T47D (cell line): ENCODE results near the gene SLC9A5.

ENCODE experiments used
- DNase-seq, 2 experiments: peaks; one replicate each; pipeline versions ENCODE4 v3.0.0 to v3.0.0-alpha.2; 2011 to 2012; ENCODE audit warnings: low read depth in 1 of 2, low spot score in 1 of 2
- JUND ChIP-seq: IDR thresholded peaks from 2 replicates; pipeline ENCODE4 v1.6.1; 2012; ENCODE audit warnings: low read depth
- in situ Hi-C: cut with HindIII; loops from 2 replicates; pipeline ENCODE4 v1.10.0; 2016; ENCODE audit warnings: low sequenced_read_pairs, low pct_unique_long_range_greater_than_20kb

SLC9A5 gene

DNA sequence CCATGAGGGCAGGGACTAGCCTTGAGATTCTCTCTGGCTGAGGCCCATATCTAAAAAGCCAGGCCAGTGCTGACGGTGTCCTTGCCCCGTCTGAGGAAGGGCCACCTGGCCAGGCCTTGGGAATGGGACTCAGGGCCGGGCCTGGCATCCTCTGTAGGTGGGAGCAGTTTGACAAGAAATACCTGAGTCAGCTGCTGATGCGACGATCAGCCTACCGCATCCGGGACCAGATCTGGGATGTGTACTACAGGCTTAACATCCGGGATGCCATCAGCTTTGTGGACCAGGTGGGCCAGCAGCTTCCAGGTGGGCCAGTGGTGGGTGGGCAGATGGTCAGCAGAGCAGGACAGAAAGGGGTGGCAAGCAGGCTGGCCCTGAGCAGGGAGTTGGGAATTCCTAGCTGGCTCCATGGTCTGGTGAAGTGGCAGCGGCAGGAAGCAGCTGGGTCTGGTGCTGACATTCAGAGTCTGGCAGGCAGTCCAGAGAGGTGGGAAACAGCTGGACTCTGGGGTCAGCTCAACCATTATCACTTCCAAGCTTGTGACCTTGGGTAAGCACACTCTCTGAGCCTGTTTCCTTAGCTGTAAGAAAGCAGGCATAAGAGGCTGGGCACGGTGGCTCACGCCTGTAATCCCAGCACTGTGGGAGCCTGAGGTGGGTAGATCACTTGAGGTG lies 9.5 kb downstream of the SLC9A5 start:
- in situ Hi-C loops = no loop called here
- TF ChIP-seq JUND = no peak
- DNase-seq = no peak

DNA sequence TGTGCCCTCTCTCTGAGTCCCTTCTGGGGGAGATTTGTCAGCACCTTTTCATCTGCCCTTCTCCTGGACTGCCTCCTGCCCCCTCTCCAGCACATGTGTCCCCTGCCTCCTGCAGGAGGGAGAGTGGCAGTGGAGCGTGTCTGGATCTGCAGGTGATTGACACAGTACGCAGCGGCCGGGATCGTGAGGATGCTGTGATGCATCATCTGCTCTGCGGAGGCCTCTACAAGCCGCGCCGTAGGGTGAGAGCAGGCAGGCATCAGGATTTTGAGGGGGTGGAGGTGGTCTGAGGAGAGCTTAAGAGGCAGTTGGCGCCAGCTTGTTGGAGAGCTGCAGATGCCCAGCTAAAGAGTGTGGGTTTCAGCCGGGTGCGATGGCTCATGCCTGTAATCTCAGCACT lies 10.9 kb downstream of the SLC9A5 start:
- in situ Hi-C loops = no loop called here
- no peak for DNase-seq
- TF ChIP-seq JUND = no peak

DNA sequence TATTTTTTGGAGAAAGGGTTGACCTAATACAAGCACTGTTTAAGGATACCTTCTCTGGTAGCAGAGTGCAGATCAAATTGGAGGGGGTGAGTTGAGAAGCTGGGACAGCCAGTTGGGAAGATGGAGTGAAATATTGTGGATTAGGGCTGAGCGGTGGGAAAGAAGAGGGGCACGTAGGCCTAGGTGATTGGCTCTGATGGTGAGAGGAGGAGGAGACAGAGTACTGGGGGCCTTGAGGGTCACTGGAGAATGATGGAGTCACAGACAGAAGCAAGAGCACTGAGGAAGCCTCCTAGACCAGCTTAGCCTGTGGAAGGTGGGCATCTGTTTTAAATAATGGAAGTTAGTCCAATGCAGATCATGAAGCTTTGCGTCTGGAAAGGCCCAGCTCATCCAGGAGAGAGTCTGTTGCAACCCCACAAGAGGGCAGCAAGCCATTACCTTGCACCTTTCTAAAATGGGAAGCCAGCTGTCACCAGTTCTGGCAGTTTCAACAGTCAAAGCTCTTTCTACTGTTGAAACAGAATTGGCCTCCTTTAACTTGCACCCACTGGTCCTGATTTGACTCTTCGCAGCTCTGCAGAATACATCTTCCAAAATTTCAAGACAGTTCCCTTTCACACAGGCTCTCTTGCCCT lies 11.8 kb downstream of the SLC9A5 start:
- peak; percentile 50 to 76 for DNase-seq
- TF ChIP-seq JUND = no peak
- in situ Hi-C loops = no loop called here

DNA sequence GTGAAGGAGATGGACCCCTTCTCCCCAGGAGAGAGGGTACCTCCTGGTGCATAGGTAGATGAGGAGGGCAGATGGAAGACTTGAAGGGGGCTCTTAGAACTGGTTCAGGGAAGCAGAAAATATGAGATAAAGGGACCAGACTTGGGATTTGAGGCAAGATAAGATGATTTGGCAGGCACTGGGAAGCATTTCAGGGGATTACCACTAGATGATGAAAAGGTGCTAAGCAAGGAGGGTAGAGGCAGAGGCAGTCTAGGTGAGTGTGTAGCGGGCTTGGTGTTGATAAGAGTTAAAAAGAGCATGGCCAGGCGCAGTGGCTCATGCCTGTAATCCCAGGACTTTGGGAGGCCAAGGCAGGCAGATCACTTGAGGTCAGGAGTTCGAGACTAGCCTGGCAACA lies 14.4 kb downstream of the SLC9A5 start:
- in situ Hi-C loops = no loop called here
- TF ChIP-seq JUND = no peak
- no peak for DNase-seq

DNA sequence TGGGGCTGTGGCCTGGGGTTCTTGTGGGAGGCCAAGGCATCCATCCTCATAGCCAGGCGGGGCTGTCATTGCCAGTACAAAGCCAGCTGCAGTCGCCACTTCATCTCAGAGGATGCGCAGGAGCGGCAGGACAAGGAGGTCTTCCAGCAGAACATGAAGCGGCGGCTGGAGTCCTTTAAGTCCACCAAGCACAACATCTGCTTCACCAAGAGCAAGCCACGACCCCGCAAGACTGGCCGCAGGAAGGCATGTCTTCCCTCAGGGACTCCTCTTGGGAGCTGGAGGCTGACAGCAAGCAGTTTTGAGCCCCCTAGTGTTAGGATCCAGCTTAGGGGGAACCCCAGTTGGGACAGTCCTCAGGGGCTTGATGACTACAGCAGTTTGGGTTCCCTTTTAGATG lies 15.5 kb downstream of the SLC9A5 start:
- in situ Hi-C loops = no loop called here
- no peak for TF ChIP-seq JUND
- no peak for DNase-seq

DNA sequence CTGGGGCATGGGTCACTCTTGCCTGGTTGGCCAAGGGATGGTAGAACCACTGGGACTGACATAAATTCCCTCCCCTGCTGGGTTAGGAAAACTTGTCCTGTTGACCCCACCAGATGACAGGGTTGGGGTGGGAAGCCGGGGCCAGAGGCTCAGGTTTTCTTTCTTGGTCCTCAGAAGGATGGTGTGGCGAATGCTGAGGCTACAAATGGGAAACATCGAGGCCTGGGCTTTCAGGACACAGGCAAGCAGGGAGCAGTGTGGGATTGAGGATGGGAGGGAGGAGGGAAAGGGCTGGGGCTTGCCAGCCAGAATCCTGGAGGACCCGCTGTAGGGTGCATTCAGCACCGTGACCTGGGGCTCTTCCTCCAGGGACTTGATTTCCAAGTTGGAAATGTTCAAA lies 16.1 kb downstream of the SLC9A5 start:
- TF ChIP-seq JUND = no peak
- in situ Hi-C loops = no loop called here
- no peak for DNase-seq

DNA sequence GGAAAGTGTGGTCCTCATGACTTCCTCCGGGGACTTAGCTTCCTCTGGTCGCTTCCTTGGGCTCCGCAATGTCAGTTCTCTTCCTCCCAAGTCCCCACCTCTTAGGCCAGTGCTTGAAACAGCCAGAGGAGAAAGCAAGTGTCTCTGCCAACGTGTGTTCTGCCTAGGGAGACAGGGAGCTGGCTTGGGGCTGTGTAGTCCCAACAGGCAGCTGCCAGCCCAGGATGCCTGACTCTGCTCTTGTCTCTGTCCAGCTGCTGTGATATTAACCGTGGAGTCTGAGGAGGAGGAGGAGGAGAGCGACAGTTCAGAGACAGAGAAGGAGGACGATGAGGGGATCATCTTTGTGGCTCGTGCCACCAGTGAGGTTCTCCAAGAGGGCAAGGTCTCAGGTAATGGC lies 17.1 kb downstream of the SLC9A5 start:
- in situ Hi-C loops = no loop called here
- TF ChIP-seq JUND = no peak
- DNase-seq = no peak

DNA sequence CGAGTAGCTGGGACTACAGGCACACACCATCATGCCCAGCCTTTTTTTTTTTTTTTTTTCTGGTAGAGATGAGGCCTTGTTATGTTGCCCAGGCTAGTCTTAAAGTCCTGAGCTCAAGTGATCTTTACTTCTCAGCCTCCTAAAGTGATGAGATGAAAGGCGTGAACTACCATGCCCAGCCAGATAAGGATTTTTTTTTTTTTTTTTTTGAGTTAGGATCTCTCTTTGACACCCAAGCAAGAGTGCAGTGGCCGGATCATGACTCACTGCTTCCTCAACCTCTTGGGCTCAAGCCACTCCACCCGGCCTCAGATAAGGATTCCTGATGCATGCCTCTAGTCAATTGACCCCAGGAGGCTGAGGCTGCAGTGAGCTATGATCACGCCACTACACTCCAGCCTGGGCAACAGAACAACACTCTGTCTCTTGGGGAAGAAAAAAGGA lies 19.4 kb downstream of the SLC9A5 start:
- no peak for DNase-seq
- no peak for TF ChIP-seq JUND
- in situ Hi-C loops = no loop called here

DNA sequence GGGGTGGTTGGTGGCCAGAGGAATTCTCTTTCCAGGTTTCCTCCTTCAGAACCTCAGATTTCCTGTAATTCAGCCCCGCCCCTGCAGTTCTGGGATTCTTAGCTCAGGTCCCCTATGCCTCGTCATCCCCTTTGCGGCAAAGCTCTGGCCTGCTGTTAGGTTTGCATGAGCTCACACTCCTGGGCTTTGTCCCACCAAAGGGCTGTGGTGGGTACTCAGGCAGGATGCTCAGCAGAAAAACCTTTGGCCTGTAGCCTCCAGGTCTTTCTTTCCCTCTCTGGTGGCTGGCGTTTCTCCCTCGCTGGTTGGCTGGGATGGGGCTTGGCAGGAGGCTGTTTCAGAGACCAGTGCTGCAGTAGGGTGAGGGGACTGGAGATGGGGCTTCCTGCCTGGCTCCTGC lies 21.0 kb downstream of the SLC9A5 start:
- DNase-seq = no peak
- in situ Hi-C loops = no loop called here
- TF ChIP-seq JUND = no peak

DNA sequence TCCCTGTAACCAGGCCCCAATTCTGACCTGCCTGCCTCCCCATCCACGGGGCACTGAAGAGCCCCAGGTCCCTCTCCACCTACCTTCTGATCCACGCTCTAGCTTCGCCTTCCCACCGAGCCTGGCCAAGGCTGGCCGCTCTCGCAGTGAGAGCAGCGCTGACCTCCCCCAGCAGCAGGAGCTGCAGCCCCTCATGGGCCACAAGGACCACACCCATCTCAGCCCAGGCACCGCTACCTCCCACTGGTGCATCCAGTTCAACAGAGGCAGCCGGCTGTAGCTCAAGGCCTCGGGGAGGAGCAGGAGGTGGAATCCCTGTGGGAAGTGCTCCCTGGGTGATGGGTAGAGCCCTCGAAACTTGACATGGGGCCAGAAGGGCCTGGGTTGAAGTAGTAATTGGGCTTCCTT lies 22.2 kb downstream of the SLC9A5 start:
- DNase-seq = no peak
- in situ Hi-C loops = no loop called here
- TF ChIP-seq JUND = no peak

DNA sequence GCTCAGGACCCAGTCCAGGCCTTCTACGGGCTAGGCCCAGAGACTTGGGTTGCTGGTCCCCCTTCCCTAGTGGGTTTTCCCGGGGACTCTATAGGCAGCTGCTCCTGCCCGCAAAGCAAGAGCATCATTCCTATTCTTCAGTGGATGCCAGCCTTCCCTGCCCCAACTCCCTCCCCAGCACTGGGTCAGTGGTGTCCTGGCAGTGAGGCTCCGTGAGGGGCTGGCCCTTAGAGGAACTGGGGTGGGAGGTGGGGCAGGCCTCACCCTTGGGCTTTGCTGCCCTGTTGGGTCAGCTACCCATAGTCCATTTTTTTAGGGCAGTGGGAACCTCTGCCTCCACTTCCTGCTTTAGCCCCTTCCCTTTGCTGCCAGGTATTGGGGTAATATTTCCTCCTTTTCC lies 22.7 kb downstream of the SLC9A5 start:
- TF ChIP-seq JUND = no peak
- in situ Hi-C loops = no loop called here
- no peak for DNase-seq

DNA sequence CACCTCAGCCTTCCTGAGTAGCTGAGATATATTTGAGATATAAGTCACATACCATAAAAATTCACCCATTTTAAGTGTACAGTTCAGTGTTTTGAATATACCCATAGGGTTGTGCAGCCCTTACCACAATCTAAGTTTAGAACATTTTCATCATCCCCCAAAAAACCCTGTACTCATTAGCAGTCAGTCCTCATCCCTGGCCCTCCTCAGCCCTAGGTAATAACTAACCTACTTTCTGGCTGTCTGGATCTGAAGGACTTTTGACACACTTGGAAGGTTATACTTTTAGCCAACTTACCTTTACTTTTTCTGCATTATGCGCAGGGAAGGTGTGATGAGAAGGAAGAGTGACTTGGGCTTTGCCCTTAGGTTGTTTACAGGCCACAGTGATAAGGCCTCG lies 26.5 kb downstream of the SLC9A5 start:
- no peak for TF ChIP-seq JUND
- DNase-seq = no peak
- in situ Hi-C loops = no loop called here

DNA sequence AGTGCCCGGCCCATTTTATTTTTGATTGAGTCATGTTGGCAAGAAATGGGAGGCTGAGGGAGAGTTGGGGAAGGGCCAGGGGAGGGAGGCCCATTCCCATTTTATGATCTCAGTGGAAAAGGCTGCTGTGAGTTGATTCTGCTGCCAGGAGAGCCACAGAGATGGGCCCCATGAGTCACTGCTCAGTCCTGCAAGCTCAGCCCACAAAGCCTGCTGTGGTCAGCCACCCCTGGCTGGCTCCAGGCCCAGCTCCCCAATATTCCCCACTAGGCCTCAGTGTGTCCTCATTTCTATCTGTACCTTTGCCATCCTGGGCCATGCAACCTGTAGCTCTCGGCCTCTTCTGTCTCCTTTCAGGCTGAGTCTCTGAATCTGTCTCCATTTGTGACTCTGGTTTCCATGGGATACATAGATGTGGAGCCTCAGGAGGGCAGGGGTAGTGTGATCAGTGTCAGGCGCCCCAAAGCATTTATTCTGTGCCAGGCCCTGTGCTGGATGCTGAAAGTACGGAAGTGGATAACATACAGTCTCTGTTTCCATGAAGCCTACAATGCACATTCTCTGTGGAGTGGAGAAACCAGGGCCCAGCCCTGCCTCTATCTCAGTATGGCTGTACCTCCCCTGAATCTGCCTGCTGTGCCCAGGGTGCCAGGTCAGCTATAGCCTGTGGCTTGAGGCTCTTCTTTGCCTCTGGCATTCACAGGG lies 28.7 kb downstream of the SLC9A5 start:
- in situ Hi-C loops = no loop called here
- no peak for TF ChIP-seq JUND
- no peak for DNase-seq
